Skeletal muscle satellite cell (primary cell): ENCODE measurements around the gene NEK6.
A peak's percentile ranks its signal among the peaks of the same experiment; 100 is the strongest.

Experiments used
- H3K27me3 ChIP-seq: 2 replicates; pipeline ENCODE4 v1.7.0; 2013; ENCODE audit warnings: low read length; ENCODE audit not compliant: control insufficient read depth, insufficient read depth
- H3K36me3 ChIP-seq: 2 replicates; pipeline ENCODE4 v1.7.0; 2013; ENCODE audit warnings: mild to moderate bottlenecking, control low read depth, low read length; ENCODE audit not compliant: insufficient read depth
- H3K4me1 ChIP-seq: 2 replicates; pipeline ENCODE4 v1.7.0; 2013; ENCODE audit warnings: low read length; ENCODE audit not compliant: control insufficient read depth, insufficient read depth
- H3K4me2 ChIP-seq: 2 replicates; pipeline ENCODE4 v1.7.0; 2013; ENCODE audit warnings: mild to moderate bottlenecking, low read length
- H3K4me3 ChIP-seq: 2 replicates; pipeline ENCODE4 v1.7.0; 2013; ENCODE audit warnings: low read length
- H3K9ac ChIP-seq: 2 replicates; pipeline ENCODE4 v1.7.0; 2013; ENCODE audit warnings: mild to moderate bottlenecking, low read depth, low read length, moderate library complexity
- H3K9me3 ChIP-seq: replicated peaks from 2 replicates; pipeline ENCODE4 v1.7.0; 2013; ENCODE audit warnings: mild to moderate bottlenecking, control low read depth, low read length

Gene NEK6

GRCh38 chr9:124216474-124217176 is 41.1 kb upstream of the NEK6 start:
- Histone ChIP-seq H3K4me2 (no peak overlapping the region), H3K9ac (no peak overlapping the region), H3K36me3 (no peaks in the 10 kb centered on the region), H3K4me3 (no peak overlapping the region), H3K27me3 (no peaks in the 10 kb centered on the region), H3K4me1 (peaks cover 34% of the 10 kb centered on the region), H3K9me3 (no peaks in the 10 kb centered on the region)

GRCh38 chr9:124217836-124218437 is 39.8 kb upstream of the NEK6 start:
- H3K4me3 ChIP-seq: no peak overlapping the region
- peaks cover 21% of the 10 kb centered on the region for H3K4me1 ChIP-seq
- no peak overlapping the region for H3K9ac ChIP-seq
- no peaks in the 10 kb centered on the region for H3K27me3 ChIP-seq
- no peaks in the 10 kb centered on the region for H3K9me3 ChIP-seq
- no peaks in the 10 kb centered on the region for H3K36me3 ChIP-seq
- H3K4me2 ChIP-seq: no peak overlapping the region

- Histone ChIP-seq H3K9ac (no peak overlapping the region), H3K4me1 (peaks cover 18% of the 10 kb centered on the region), H3K4me3 (no peak overlapping the region)
Observed at GRCh38 chr9:124218438-124218982, 39.2 kb upstream of the NEK6 start.

GRCh38 chr9:124218987-124219461 is 38.7 kb upstream of the NEK6 start:
- Histone ChIP-seq H3K36me3 (no peaks in the 10 kb centered on the region), H3K4me1 (peaks cover 18% of the 10 kb centered on the region), H3K9me3 (no peaks in the 10 kb centered on the region), H3K4me3 (no peak overlapping the region), H3K27me3 (no peaks in the 10 kb centered on the region), H3K9ac (no peak overlapping the region), H3K4me2 (peak overlapping the region; percentile 36)

More at GRCh38 chr9:124218438-124218982, 39.2 kb upstream of the NEK6 start:
- no peaks in the 10 kb centered on the region for H3K27me3 ChIP-seq
- no peaks in the 10 kb centered on the region for H3K9me3 ChIP-seq
- peak overlapping the region; percentile 36 for H3K4me2 ChIP-seq
- H3K36me3 ChIP-seq: no peaks in the 10 kb centered on the region

GRCh38 chr9:124220946-124221451 is 36.8 kb upstream of the NEK6 start:
- peaks cover 18% of the 10 kb centered on the region for H3K4me1 ChIP-seq
- H3K9ac ChIP-seq: no peak overlapping the region
- H3K4me2 ChIP-seq: peak overlapping the region; percentile 43
- H3K4me3 ChIP-seq: no peak overlapping the region
- peaks cover 4% of the 10 kb centered on the region for H3K27me3 ChIP-seq
- H3K36me3 ChIP-seq: no peaks in the 10 kb centered on the region
- H3K9me3 ChIP-seq: no peaks in the 10 kb centered on the region

- H3K4me1 ChIP-seq: peaks cover 18% of the 10 kb centered on the region
- H3K4me3 ChIP-seq: no peak overlapping the region
Observed at GRCh38 chr9:124221676-124222075, 36.1 kb upstream of the NEK6 start.

GRCh38 chr9:124222109-124222508 is 35.6 kb upstream of the NEK6 start:
- Histone ChIP-seq H3K4me3 (no peak overlapping the region), H3K9me3 (no peaks in the 10 kb centered on the region), H3K36me3 (no peaks in the 10 kb centered on the region), H3K27me3 (peaks cover 11% of the 10 kb centered on the region), H3K4me1 (peaks cover 18% of the 10 kb centered on the region), H3K9ac (no peak overlapping the region), H3K4me2 (no peak overlapping the region)

More at GRCh38 chr9:124221676-124222075, 36.1 kb upstream of the NEK6 start:
- Histone ChIP-seq H3K36me3 (no peaks in the 10 kb centered on the region), H3K9ac (no peak overlapping the region), H3K4me2 (no peak overlapping the region), H3K27me3 (peaks cover 11% of the 10 kb centered on the region), H3K9me3 (no peaks in the 10 kb centered on the region)

GRCh38 chr9:124222918-124223720 is 34.6 kb upstream of the NEK6 start:
- no peak overlapping the region for H3K9ac ChIP-seq
- H3K4me3 ChIP-seq: no peak overlapping the region
- peaks cover 18% of the 10 kb centered on the region for H3K4me1 ChIP-seq
- H3K27me3 ChIP-seq: peaks cover 11% of the 10 kb centered on the region
- H3K4me2 ChIP-seq: no peak overlapping the region
- H3K9me3 ChIP-seq: no peaks in the 10 kb centered on the region
- H3K36me3 ChIP-seq: no peaks in the 10 kb centered on the region

- Histone ChIP-seq H3K4me2 (no peak overlapping the region), H3K36me3 (no peaks in the 10 kb centered on the region), H3K9me3 (no peaks in the 10 kb centered on the region), H3K4me3 (no peak overlapping the region), H3K27me3 (peaks cover 11% of the 10 kb centered on the region), H3K4me1 (peaks cover 5% of the 10 kb centered on the region), H3K9ac (no peak overlapping the region)
Observed at GRCh38 chr9:124225945-124226344, 31.8 kb upstream of the NEK6 start.

- no peak overlapping the region for H3K4me3 ChIP-seq
- peaks cover 11% of the 10 kb centered on the region for H3K27me3 ChIP-seq
- no peak overlapping the region for H3K9ac ChIP-seq
- no peaks in the 10 kb centered on the region for H3K4me1 ChIP-seq
- H3K4me2 ChIP-seq: no peak overlapping the region
- no peaks in the 10 kb centered on the region for H3K9me3 ChIP-seq
- H3K36me3 ChIP-seq: no peaks in the 10 kb centered on the region
Observed at GRCh38 chr9:124228516-124228915, 29.2 kb upstream of the NEK6 start.

- Histone ChIP-seq H3K36me3 (no peaks in the 10 kb centered on the region), H3K9me3 (no peaks in the 10 kb centered on the region), H3K27me3 (peaks cover 4% of the 10 kb centered on the region), H3K9ac (no peak overlapping the region), H3K4me2 (no peak overlapping the region), H3K4me3 (no peak overlapping the region), H3K4me1 (no peaks in the 10 kb centered on the region)
Observed at GRCh38 chr9:124231095-124231737, 26.5 kb upstream of the NEK6 start.
